ENCODE data around the gene SMC5.
A peak's percentile ranks its signal among the peaks of the same experiment; 100 is the strongest.

SMC5 gene

GRCh38 chr9:70250221-70250620 lies 8.6 kb upstream of the SMC5 start:
- TF ChIP-seq SNAI2 (CRISPR knock-in tag; IDR thresholded peaks at IDR 0.05) (no peak), ARNTL (CRISPR knock-in tag; IDR thresholded peaks at IDR 0.05; ENCODE audit: borderline replicate concordance, low read depth) (no peak), ZFP30 (CRISPR knock-in tag; IDR thresholded peaks at IDR 0.05) (no peak), POU6F1 (CRISPR knock-in tag; IDR thresholded peaks at IDR 0.05; ENCODE audit: borderline replicate concordance, low read depth) (no peak), ESRRG (CRISPR knock-in tag; IDR thresholded peaks at IDR 0.05) (no peak)
- no peak for ATAC-seq

GRCh38 chr9:70255486-70255885 lies 3.3 kb upstream of the SMC5 start:
- TF ChIP-seq ZNF565 (CRISPR knock-in tag; conservative IDR thresholded peaks at IDR 0.05; ENCODE audit: low read depth) (no peak), GLIS3 (CRISPR knock-in tag; IDR thresholded peaks at IDR 0.05) (no peak), ISL1 (CRISPR knock-in tag; IDR thresholded peaks at IDR 0.05) (no peak)
- no peak for ATAC-seq

GRCh38 chr9:70256123-70256551 lies 2.6 kb upstream of the SMC5 start:
- ATAC-seq, result peak; percentile 53
- TF ChIP-seq SNAI2 (CRISPR knock-in tag; IDR thresholded peaks at IDR 0.05) (no peak), TCF4 (CRISPR knock-in tag; IDR thresholded peaks at IDR 0.05; ENCODE audit: borderline replicate concordance) (no peak), CSRNP3 (CRISPR knock-in tag; IDR thresholded peaks at IDR 0.05) (no peak), ISL1 (CRISPR knock-in tag; IDR thresholded peaks at IDR 0.05) (no peak), CSDC2 (CRISPR knock-in tag; IDR thresholded peaks at IDR 0.05) (no peak), OSR1 (CRISPR knock-in tag; IDR thresholded peaks at IDR 0.05) (no peak), TSHZ2 (CRISPR knock-in tag; IDR thresholded peaks at IDR 0.05) (no peak), ZFP3 (CRISPR knock-in tag; IDR thresholded peaks at IDR 0.05) (no peak), GLIS3 (CRISPR knock-in tag; IDR thresholded peaks at IDR 0.05) (no peak), PATZ1 (CRISPR knock-in tag; IDR thresholded peaks at IDR 0.05; ENCODE audit: borderline replicate concordance) (no peak), ARNTL (CRISPR knock-in tag; IDR thresholded peaks at IDR 0.05; ENCODE audit: borderline replicate concordance, low read depth) (no peak)

GRCh38 chr9:70257502-70257901 lies 1.3 kb upstream of the SMC5 start:
- no peak for ATAC-seq
- TF ChIP-seq GLIS3 (CRISPR knock-in tag; IDR thresholded peaks at IDR 0.05) (no peak), TCF4 (CRISPR knock-in tag; IDR thresholded peaks at IDR 0.05; ENCODE audit: borderline replicate concordance) (no peak), CREB5 (CRISPR knock-in tag; IDR thresholded peaks at IDR 0.05; ENCODE audit: low read depth) (no peak), ZNF565 (CRISPR knock-in tag; conservative IDR thresholded peaks at IDR 0.05; ENCODE audit: low read depth) (no peak), ZNF8 (CRISPR knock-in tag; IDR thresholded peaks at IDR 0.05) (no peak)

Measured in SK-N-SH treated with all-trans-retinoic acid at 6 μM for 48 hours (cell line).